ENCODE measurements around the gene LYRM1.
"Not testable (repeated sequence)": the region's sequence is repeated elsewhere in the genome, so short reads cannot be mapped to it uniquely, and the experiment has no call there.

LYRM1 gene

GRCh38 chr16:20971401-20971800, 70.8 kb downstream of the LYRM1 start:
- in situ Hi-C loops (cut with MboI; ENCODE audit: low sequenced_read_pairs), result no loop called here

DNA sequence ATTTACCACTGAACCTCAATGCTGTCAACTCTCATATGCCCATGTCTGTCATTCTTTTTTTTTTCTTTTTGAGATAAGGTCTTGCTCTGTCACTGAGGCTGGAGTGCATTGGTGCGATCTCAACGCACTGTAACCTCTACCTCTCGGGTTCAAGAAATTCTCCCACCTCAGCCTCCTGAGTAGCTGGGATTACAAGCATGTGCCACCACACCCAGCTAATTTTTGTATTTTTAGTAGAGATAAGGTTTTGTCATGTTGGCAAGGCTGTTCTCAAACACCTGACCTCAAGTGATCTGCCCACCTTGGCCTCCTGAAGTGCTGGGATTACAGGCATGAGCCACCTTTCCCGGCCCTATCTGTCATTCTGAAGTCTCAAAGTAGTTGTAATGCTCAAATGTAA, 72.6 kb downstream of the LYRM1 start:
- in situ Hi-C loops (cut with MboI; ENCODE audit: low sequenced_read_pairs), result not testable (repeated sequence)

Data from HL-60/S4 treated with phorbol 12-myristate 13-acetate at 8.2 ng/mL for 4 days and 3 days (cell line).